WTC11 (cell line): ENCODE results near the gene LSM4. TPM values are rescaled to one million over a fixed set of nuclear protein-coding genes. Genes with fewer than 3 reads are reported as not detected.

Experiments
- CDX4 ChIP-seq: fragments of 250-450 bp; sonication (Bioruptor Pico); IDR thresholded peaks from 2 replicates; pipeline ENCODE4 v1.9.0; 2021; ENCODE audit warnings: moderate library complexity, mild to moderate bottlenecking, inconsistent platforms, borderline replicate concordance
- ETV6 ChIP-seq: sonication (generic); formaldehyde crosslinking; IDR thresholded peaks from 2 replicates; pipeline ENCODE4 v1.8.1; 2022; ENCODE audit warnings: mild to moderate bottlenecking, missing genetic modification reagents
- MYBL2 ChIP-seq: sonication (generic); formaldehyde crosslinking; IDR thresholded peaks from 2 replicates; pipeline ENCODE4 v1.8.1; 2023; ENCODE audit warnings: mild to moderate bottlenecking, moderate library complexity, missing genetic modification reagents
- NR3C1 ChIP-seq: sonication (generic); formaldehyde crosslinking; conservative IDR thresholded peaks from 2 replicates; pipeline ENCODE4 v1.8.1; 2023; ENCODE audit warnings: low read depth, mild to moderate bottlenecking, missing genetic modification reagents
- SMAD4 ChIP-seq: sonication (generic); formaldehyde crosslinking; IDR thresholded peaks from 2 replicates; pipeline ENCODE4 v1.8.0; 2022; ENCODE audit warnings: mild to moderate bottlenecking, missing genetic modification reagents
- ZMAT4 ChIP-seq: fragments of 250-450 bp; sonication (Bioruptor Pico); IDR thresholded peaks from 2 replicates; pipeline ENCODE4 v1.9.0; 2021; ENCODE audit warnings: mild to moderate bottlenecking
- ZNF138 ChIP-seq: sonication (generic); formaldehyde crosslinking; conservative IDR thresholded peaks from 2 replicates; pipeline ENCODE4 v1.8.1; 2022; ENCODE audit warnings: mild to moderate bottlenecking, moderate library complexity, missing genetic modification reagents
- ZNF396 ChIP-seq: fragments of 250-450 bp; sonication (Bioruptor Pico); IDR thresholded peaks from 2 replicates; pipeline ENCODE4 v1.8.0; 2021; ENCODE audit warnings: mild to moderate bottlenecking, moderate library complexity, borderline replicate concordance
- microRNA-seq: library from miRNA; unstranded; fragments of <30 nt; microRNA quantifications from one replicate; pipeline ENCODE4 v1.2.0, GENCODE V29; 2022; ENCODE audit warnings: borderline number of aligned reads
- total RNA-seq: library from RNA; stranded (reverse); gene quantifications from 3 replicates; pipeline ENCODE4 v1.2.3, GENCODE V29; 2021
- TF ChIP-seq, protein P1 (sequence below): sonication (generic); formaldehyde crosslinking; IDR thresholded peaks from 2 replicates; pipeline ENCODE4 v1.8.1; 2023; ENCODE audit warnings: mild to moderate bottlenecking, missing genetic modification reagents, borderline replicate concordance
- TF ChIP-seq, protein P2 (sequence below): sonication (generic); formaldehyde crosslinking; IDR thresholded peaks from 2 replicates; pipeline ENCODE4 v1.8.0; 2022; ENCODE audit warnings: missing genetic modification reagents

Gene LSM4
- total RNA-seq, 1 experiment from 2014 or later, result 373 TPM

DNA sequence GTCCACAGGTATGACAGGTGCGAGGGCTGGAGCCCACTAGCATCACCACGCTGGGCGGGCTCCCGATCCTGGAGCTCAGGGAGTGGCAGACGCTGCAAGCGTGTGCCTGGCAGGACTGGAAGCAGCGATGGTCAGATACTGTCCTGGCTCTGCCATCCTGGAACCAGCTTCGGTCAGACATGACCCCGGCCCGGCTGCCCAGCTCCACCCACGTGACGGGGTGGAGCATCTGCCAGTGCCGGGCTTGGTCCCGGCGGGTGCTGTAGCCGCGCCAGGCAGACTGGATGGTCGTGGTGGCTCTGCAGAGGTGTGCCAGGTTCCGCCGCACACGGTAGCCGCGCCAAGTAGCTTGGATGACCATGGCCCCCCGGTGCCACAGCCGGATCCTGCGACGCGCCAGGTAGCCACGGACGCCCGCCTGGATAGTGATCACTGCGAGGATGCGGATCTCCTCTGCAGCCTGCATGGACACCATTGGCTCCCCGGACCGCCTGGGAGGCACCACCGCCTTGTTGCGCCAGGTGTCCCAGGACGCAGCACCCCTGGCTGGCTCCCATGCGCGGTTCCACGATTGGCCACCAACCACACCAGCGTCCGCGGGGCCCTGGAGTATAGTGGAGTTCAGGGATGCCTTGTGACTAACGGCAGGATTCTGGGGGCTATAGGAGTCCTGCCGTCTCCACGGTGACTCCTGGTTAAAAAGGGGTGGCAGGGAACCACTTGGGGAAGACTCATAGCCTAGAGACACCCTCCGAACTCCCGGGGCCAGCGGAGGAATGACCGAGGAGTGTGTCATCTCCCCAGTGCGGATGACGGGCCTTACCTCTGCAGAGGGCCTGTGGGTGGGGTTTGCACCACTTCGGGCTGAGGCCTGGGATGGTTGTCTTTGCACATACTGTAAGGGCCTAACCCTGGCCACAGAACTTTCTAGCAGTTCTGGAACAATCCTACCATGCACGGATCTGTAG lies 65.1 kb downstream of the LSM4 start (continued):
- TF ChIP-seq, protein P1, sequence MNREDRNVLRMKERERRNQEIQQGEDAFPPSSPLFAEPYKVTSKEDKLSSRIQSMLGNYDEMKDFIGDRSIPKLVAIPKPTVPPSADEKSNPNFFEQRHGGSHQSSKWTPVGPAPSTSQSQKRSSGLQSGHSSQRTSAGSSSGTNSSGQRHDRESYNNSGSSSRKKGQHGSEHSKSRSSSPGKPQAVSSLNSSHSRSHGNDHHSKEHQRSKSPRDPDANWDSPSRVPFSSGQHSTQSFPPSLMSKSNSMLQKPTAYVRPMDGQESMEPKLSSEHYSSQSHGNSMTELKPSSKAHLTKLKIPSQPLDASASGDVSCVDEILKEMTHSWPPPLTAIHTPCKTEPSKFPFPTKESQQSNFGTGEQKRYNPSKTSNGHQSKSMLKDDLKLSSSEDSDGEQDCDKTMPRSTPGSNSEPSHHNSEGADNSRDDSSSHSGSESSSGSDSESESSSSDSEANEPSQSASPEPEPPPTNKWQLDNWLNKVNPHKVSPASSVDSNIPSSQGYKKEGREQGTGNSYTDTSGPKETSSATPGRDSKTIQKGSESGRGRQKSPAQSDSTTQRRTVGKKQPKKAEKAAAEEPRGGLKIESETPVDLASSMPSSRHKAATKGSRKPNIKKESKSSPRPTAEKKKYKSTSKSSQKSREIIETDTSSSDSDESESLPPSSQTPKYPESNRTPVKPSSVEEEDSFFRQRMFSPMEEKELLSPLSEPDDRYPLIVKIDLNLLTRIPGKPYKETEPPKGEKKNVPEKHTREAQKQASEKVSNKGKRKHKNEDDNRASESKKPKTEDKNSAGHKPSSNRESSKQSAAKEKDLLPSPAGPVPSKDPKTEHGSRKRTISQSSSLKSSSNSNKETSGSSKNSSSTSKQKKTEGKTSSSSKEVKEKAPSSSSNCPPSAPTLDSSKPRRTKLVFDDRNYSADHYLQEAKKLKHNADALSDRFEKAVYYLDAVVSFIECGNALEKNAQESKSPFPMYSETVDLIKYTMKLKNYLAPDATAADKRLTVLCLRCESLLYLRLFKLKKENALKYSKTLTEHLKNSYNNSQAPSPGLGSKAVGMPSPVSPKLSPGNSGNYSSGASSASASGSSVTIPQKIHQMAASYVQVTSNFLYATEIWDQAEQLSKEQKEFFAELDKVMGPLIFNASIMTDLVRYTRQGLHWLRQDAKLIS, result no peak
- TF ChIP-seq ETV6 (no peak), SMAD4 (no peak), ZNF138 (CRISPR knock-in tag) (no peak), CDX4 (CRISPR knock-in tag) (no peak), ZNF396 (CRISPR knock-in tag) (no peak), NR3C1 (CRISPR knock-in tag) (no peak), ZMAT4 (CRISPR knock-in tag) (no peak), MYBL2 (no peak)
- TF ChIP-seq, protein P2, sequence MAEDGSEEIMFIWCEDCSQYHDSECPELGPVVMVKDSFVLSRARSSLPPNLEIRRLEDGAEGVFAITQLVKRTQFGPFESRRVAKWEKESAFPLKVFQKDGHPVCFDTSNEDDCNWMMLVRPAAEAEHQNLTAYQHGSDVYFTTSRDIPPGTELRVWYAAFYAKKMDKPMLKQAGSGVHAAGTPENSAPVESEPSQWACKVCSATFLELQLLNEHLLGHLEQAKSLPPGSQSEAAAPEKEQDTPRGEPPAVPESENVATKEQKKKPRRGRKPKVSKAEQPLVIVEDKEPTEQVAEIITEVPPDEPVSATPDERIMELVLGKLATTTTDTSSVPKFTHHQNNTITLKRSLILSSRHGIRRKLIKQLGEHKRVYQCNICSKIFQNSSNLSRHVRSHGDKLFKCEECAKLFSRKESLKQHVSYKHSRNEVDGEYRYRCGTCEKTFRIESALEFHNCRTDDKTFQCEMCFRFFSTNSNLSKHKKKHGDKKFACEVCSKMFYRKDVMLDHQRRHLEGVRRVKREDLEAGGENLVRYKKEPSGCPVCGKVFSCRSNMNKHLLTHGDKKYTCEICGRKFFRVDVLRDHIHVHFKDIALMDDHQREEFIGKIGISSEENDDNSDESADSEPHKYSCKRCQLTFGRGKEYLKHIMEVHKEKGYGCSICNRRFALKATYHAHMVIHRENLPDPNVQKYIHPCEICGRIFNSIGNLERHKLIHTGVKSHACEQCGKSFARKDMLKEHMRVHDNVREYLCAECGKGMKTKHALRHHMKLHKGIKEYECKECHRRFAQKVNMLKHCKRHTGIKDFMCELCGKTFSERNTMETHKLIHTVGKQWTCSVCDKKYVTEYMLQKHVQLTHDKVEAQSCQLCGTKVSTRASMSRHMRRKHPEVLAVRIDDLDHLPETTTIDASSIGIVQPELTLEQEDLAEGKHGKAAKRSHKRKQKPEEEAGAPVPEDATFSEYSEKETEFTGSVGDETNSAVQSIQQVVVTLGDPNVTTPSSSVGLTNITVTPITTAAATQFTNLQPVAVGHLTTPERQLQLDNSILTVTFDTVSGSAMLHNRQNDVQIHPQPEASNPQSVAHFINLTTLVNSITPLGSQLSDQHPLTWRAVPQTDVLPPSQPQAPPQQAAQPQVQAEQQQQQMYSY (CRISPR knock-in tag), result no peak
- TF ChIP-seq, all 79 proteins: peak for 0

Small RNA genes lying within 50 kb of the gene (microRNA-seq; reads per million reads assigned to microRNA genes)
- 2.8 reads per million for gene MIR3188

Other genes with a start within 250 kb of the LSM4 start
- gene IL12RB1, start 236.1 kb downstream of the LSM4 start, total RNA-seq, result not detected in 3 replicates
- gene MAST3, start 225.3 kb downstream of the LSM4 start, total RNA-seq, result 10.8 to 11.5 TPM (median 11.2 TPM) in 3 replicates
- gene PIK3R2, start 169.9 kb downstream of the LSM4 start, total RNA-seq, result 51.9 to 56.9 TPM (median 53.8 TPM) in 3 replicates
- gene IFI30, start 149.3 kb downstream of the LSM4 start, total RNA-seq, result 20.2 to 30.3 TPM (median 26.2 TPM) in 3 replicates
- 26.3 to 29.8 TPM (median 28.0 TPM) in 3 replicates for gene MPV17L2, start 129.9 kb downstream of the LSM4 start, total RNA-seq
- 12.2 to 14.7 TPM (median 14.6 TPM) in 3 replicates for gene RAB3A, start 119.0 kb downstream of the LSM4 start, total RNA-seq
- gene PDE4C, start 96.6 kb downstream of the LSM4 start, total RNA-seq, result 3.0 to 5.7 TPM (median 3.8 TPM) in 3 replicates
- 0.46 to 1.0 TPM (median 0.61 TPM) in 3 replicates for gene IQCN, start 48.6 kb downstream of the LSM4 start, total RNA-seq
- 121 to 137 TPM (median 133 TPM) in 3 replicates for gene JUND, start 41.5 kb downstream of the LSM4 start, total RNA-seq
- gene PGPEP1, start 17.5 kb upstream of the LSM4 start, total RNA-seq, result 39.2 to 68.1 TPM (median 40.8 TPM) in 3 replicates
- 18.3 to 27.3 TPM (median 19.1 TPM) in 3 replicates for gene GDF15, start 63.1 kb upstream of the LSM4 start, total RNA-seq
- 0.07 to 0.31 TPM (median 0.18 TPM) in 3 replicates for gene LRRC25, start 74.5 kb upstream of the LSM4 start, total RNA-seq
- gene SSBP4, start 96.3 kb upstream of the LSM4 start, total RNA-seq, result 44.5 to 51.2 TPM (median 47.4 TPM) in 3 replicates
- 236 to 310 TPM (median 307 TPM) in 3 replicates for gene ISYNA1, start 115.1 kb upstream of the LSM4 start, total RNA-seq
- gene ELL, start 199.0 kb upstream of the LSM4 start, total RNA-seq, result 11.6 to 17.3 TPM (median 13.1 TPM) in 3 replicates
- gene FKBP8, start 220.5 kb upstream of the LSM4 start, total RNA-seq, result 345 to 423 TPM (median 410 TPM) in 3 replicates
- gene KXD1, start 234.8 kb upstream of the LSM4 start, total RNA-seq, result 136 to 155 TPM (median 154 TPM) in 3 replicates
- gene UBA52, start 248.8 kb upstream of the LSM4 start, total RNA-seq, result 1,300 to 1,361 TPM (median 1,328 TPM) in 3 replicates